Trophoblast cell (in vitro differentiated cells and primary cell): Measurements from ENCODE around the gene ICAM5. TPM values are rescaled to one million over a fixed set of nuclear protein-coding genes. Genes with fewer than 3 reads are reported as not detected.
"Not testable (repeated sequence)": the region's sequence is repeated elsewhere in the genome, so short reads cannot be mapped to it uniquely, and the experiment has no call there.

Experiments used
- DNase-seq, 2 donors: peaks; one replicate each; pipeline ENCODE4 v3.0.0-alpha.2; 2016
- H2AFZ ChIP-seq: 2 replicates; pipeline ENCODE4 v1.6.1; 2013; ENCODE audit warnings: low read length, moderate library complexity, mild to moderate bottlenecking; ENCODE audit not compliant: insufficient read depth, poor library complexity
- H2AK5ac ChIP-seq: 2 replicates; pipeline ENCODE4 v1.6.1; 2013; ENCODE audit warnings: mild to moderate bottlenecking, low read length
- H2BK120ac ChIP-seq: 2 replicates; pipeline ENCODE4 v1.6.1; 2013; ENCODE audit warnings: low read length, mild to moderate bottlenecking, moderate library complexity; ENCODE audit not compliant: insufficient read depth, poor library complexity
- H2BK12ac ChIP-seq: 2 replicates; pipeline ENCODE4 v1.6.1; 2013; ENCODE audit warnings: mild to moderate bottlenecking, low read length, moderate library complexity
- H2BK5ac ChIP-seq: 2 replicates; pipeline ENCODE4 v1.6.1; 2013; ENCODE audit warnings: low read length, low read depth, moderate library complexity, mild to moderate bottlenecking; ENCODE audit not compliant: poor library complexity
- H3K14ac ChIP-seq: 2 replicates; pipeline ENCODE4 v1.6.1; 2013; ENCODE audit warnings: mild to moderate bottlenecking, low read length
- H3K18ac ChIP-seq: 2 replicates; pipeline ENCODE4 v1.6.1; 2013; ENCODE audit warnings: mild to moderate bottlenecking, low read length
- H3K23ac ChIP-seq: 2 replicates; pipeline ENCODE4 v1.6.1; 2013; ENCODE audit warnings: low read length
- H3K27ac ChIP-seq: 2 replicates; pipeline ENCODE4 v1.5.1; 2013; ENCODE audit warnings: low read depth, mild to moderate bottlenecking, inconsistent platforms, low read length, moderate library complexity
- H3K27me3 ChIP-seq: 2 replicates; pipeline ENCODE4 v1.6.1; 2013; ENCODE audit warnings: inconsistent platforms, mild to moderate bottlenecking, low read length, moderate library complexity; ENCODE audit not compliant: insufficient read depth
- H3K36me3 ChIP-seq, 2 experiments: 1 replicate in 1 of 2; 2 replicates in 1 of 2; pipeline ENCODE4 v1.6.1; 2013; ENCODE audit warnings: low read length in 2 of 2, mild to moderate bottlenecking in 2 of 2, moderate library complexity in 1 of 2; ENCODE audit not compliant: insufficient read depth in 2 of 2, control insufficient read depth in 1 of 2
- H3K4ac ChIP-seq: 2 replicates; pipeline ENCODE4 v1.6.1; 2013; ENCODE audit warnings: low read depth, mild to moderate bottlenecking, low read length, moderate library complexity
- H3K4me1 ChIP-seq, 2 experiments: 1 replicate in 1 of 2; 2 replicates in 1 of 2; pipeline ENCODE4 v1.6.1; 2013; ENCODE audit warnings: low read length in 2 of 2, mild to moderate bottlenecking in 2 of 2, moderate library complexity in 1 of 2; ENCODE audit not compliant: insufficient read depth in 2 of 2, control insufficient read depth in 1 of 2
- H3K4me2 ChIP-seq: 2 replicates; pipeline ENCODE4 v1.6.1; 2013; ENCODE audit warnings: inconsistent platforms, mild to moderate bottlenecking, low read length, moderate library complexity
- H3K4me3 ChIP-seq: 2 replicates; pipeline ENCODE4 v1.5.1; 2013; ENCODE audit warnings: mild to moderate bottlenecking, low read depth, low read length, inconsistent platforms
- H3K79me1 ChIP-seq: one replicate; pipeline ENCODE4 v1.6.1; 2013; ENCODE audit warnings: low read length
- H3K79me2 ChIP-seq: 2 replicates; pipeline ENCODE4 v1.6.1; 2013; ENCODE audit warnings: low read length, mild to moderate bottlenecking; ENCODE audit not compliant: control insufficient read depth, insufficient read depth, poor library complexity
- H3K9ac ChIP-seq: 2 replicates; pipeline ENCODE4 v1.6.1; 2013; ENCODE audit warnings: mild to moderate bottlenecking, low read length
- H3K9me3 ChIP-seq: 2 replicates; pipeline ENCODE4 v1.6.1; 2013; ENCODE audit warnings: low read depth, mild to moderate bottlenecking, control low read depth, inconsistent platforms, low read length; ENCODE audit not compliant: insufficient read depth
- H4K12ac ChIP-seq: 2 replicates; pipeline ENCODE4 v1.6.1; 2013; ENCODE audit warnings: low read depth, mild to moderate bottlenecking, low read length, moderate library complexity
- H4K8ac ChIP-seq: 2 replicates; pipeline ENCODE4 v1.6.1; 2013; ENCODE audit warnings: low read depth, mild to moderate bottlenecking, low read length, moderate library complexity
- H4K91ac ChIP-seq: one replicate; pipeline ENCODE4 v1.6.1; 2013; ENCODE audit warnings: low read depth, mild to moderate bottlenecking, low read length, moderate library complexity
- WGBS: extraction: QIAGEN DNeasy Blood & Tissue Kit; methylation state at CpG from one replicate; pipeline ENCODE4 v1.1.7; 2013; ENCODE audit warnings: missing lambda C conversion rate; ENCODE audit not compliant: insufficient read length, insufficient coverage; ENCODE audit errors: extremely low coverage; 5-methylcytosine and 5-hydroxymethylcytosine counted together
- polyA plus RNA-seq: library from polyadenylated mRNA; stranded (reverse); fragments of 200-250 nt; gene quantifications from 2 replicates; pipeline ENCODE4 v1.2.3, GENCODE V29; 2013

The ICAM5 gene, protein sequence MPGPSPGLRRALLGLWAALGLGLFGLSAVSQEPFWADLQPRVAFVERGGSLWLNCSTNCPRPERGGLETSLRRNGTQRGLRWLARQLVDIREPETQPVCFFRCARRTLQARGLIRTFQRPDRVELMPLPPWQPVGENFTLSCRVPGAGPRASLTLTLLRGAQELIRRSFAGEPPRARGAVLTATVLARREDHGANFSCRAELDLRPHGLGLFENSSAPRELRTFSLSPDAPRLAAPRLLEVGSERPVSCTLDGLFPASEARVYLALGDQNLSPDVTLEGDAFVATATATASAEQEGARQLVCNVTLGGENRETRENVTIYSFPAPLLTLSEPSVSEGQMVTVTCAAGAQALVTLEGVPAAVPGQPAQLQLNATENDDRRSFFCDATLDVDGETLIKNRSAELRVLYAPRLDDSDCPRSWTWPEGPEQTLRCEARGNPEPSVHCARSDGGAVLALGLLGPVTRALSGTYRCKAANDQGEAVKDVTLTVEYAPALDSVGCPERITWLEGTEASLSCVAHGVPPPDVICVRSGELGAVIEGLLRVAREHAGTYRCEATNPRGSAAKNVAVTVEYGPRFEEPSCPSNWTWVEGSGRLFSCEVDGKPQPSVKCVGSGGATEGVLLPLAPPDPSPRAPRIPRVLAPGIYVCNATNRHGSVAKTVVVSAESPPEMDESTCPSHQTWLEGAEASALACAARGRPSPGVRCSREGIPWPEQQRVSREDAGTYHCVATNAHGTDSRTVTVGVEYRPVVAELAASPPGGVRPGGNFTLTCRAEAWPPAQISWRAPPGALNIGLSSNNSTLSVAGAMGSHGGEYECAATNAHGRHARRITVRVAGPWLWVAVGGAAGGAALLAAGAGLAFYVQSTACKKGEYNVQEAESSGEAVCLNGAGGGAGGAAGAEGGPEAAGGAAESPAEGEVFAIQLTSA
- 0.15 and 0.17 TPM in 2 replicates for polyA plus RNA-seq

DNA sequence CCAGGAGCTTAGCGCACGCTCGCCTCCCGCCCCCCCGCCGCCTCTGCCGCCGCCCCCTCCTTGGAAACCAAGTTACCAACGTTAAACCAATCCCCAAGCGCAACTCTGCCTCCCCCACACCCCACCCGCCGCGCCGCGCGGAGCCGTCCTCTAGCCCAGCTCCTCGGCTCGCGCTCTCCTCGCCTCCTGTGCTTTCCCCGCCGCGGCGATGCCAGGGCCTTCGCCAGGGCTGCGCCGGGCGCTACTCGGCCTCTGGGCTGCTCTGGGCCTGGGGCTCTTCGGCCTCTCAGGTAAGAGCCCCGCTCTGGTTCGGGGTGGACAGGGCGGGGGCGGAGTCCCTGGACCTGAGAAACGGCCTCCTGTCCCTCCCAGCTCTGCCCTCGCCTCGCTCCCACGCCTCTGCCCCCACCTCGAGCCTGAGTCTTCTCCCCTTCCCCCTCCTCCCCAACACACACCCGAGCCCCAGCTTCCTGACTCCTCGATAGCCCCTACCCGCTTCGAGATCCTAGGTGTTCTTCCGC, at the start of gene ICAM5:
ICAM5 (plus strand) TSS at position 117 of the 521 bp plus-strand sequence; CDS start at position 209, 92 bp downstream.
- H2AK5ac ChIP-seq: no peak within 1 kb of the TSS
- H2AFZ ChIP-seq: peak within 1 kb of the TSS; percentile 27
- peak in 1 of 2 donors; percentile 26 for DNase-seq
- no peak within 1 kb of the TSS for H2BK5ac ChIP-seq
- no CpG with 5 or more reads among the region's 45 CpGs for WGBS
- peak within 1 kb of the TSS; percentile 46 for H3K4me2 ChIP-seq
- peaks cover 81% of the 10 kb centered on the region for H3K27me3 ChIP-seq
- no peak within 1 kb of the TSS for H2BK12ac ChIP-seq
- no peak within 1 kb of the TSS for H3K18ac ChIP-seq
- H3K79me1 ChIP-seq: no peaks in the 10 kb centered on the region
- H3K9me3 ChIP-seq: peaks cover 43% of the 10 kb centered on the region
- H2BK120ac ChIP-seq: no peak within 1 kb of the TSS
- H3K27ac ChIP-seq: no peak within 1 kb of the TSS
- H3K9ac ChIP-seq: no peak within 1 kb of the TSS
- no peak within 1 kb of the TSS for H3K23ac ChIP-seq
- H4K8ac ChIP-seq: no peak within 1 kb of the TSS
- no peak within 1 kb of the TSS for H3K4me3 ChIP-seq
- no peak within 1 kb of the TSS for H3K14ac ChIP-seq
- peaks cover 0 to 2% of the 10 kb centered on the region in 2 experiments for H3K36me3 ChIP-seq
- H3K79me2 ChIP-seq: no peaks in the 10 kb centered on the region
- H3K4ac ChIP-seq: no peak within 1 kb of the TSS
- no peak within 1 kb of the TSS for H4K12ac ChIP-seq
- H4K91ac ChIP-seq: no peak within 1 kb of the TSS
- peaks cover 17 to 24% of the 10 kb centered on the region in 2 experiments for H3K4me1 ChIP-seq

DNA sequence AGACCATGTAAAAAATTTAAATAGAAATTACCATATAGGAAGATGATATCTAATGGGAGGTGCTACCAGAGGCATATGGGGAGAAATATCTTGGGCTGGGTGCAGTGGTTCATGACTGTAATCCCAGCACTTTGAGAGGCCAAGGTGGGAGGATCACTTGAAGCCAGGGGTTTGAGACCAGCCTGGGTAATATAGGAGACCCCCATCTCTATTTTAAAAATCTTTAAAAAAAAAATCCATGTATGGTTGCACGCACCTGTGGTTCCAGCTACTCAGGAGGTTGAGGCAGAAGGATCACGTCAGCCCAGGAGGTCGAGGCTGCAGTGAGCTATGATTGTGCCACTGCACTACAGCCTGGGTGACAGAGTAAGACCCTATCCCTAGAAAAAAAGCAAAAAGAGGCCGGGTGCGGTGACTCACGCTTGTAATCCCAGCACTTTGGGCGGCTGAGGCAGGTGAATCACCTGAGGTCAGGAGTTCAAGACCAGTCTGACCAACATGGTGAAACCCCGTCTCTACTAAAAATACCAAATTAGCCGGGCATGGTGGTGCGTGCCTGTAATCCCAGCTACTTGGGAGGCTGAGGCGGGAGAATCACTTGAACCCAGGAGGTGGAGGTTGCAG, 47.8 kb upstream of the ICAM5 start:
- not testable (repeated sequence) for H3K9ac ChIP-seq, H4K8ac ChIP-seq, H3K14ac ChIP-seq, H3K18ac ChIP-seq, H3K79me1 ChIP-seq, H3K4ac ChIP-seq, H2BK12ac ChIP-seq, H3K27me3 ChIP-seq, H4K12ac ChIP-seq, H3K4me2 ChIP-seq, H3K4me3 ChIP-seq, H3K23ac ChIP-seq, H2AFZ ChIP-seq, H2AK5ac ChIP-seq, H2BK5ac ChIP-seq, H3K79me2 ChIP-seq, H3K9me3 ChIP-seq, H4K91ac ChIP-seq, H2BK120ac ChIP-seq, H3K36me3 ChIP-seq, H3K27ac ChIP-seq
- peak; percentile 69 for DNase-seq
- peaks cover 5 to 13% of the 10 kb centered on the region in 2 experiments for H3K4me1 ChIP-seq
- WGBS: no CpG with 5 or more reads among the region's 11 CpGs

DNA sequence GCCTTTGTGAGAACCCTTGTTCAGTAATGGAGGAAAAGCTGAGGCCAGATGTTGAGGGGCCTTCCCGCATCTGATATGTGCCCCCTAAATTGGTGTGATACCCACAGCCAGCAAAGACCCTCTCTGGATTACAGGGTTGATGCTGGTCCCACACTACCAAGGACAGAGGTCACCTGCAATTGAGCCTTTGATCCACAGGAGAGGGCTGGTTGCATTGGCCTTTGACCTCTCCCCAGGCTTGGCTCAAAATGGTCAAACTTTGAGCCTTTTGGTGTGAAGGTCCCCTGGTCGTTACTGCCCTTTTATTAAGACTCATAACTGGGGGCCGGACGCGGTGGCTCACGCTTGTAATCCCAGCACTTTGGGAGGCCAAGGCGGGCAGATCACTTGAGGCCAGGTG, 46.1 kb upstream of the ICAM5 start:
- Histone ChIP-seq H3K14ac (no peak overlapping the region), H3K4me2 (no peak overlapping the region), H3K27ac (no peak overlapping the region), H3K18ac (no peak overlapping the region), H3K4me1 (peaks cover 5 to 13% of the 10 kb centered on the region in 2 experiments), H2AK5ac (no peak overlapping the region), H3K23ac (no peak overlapping the region), H3K9ac (no peak overlapping the region), H3K27me3 (no peaks in the 10 kb centered on the region), H2BK120ac (no peak overlapping the region), H4K8ac (no peak overlapping the region), H4K91ac (no peak overlapping the region), H3K79me1 (no peaks in the 10 kb centered on the region), H4K12ac (no peak overlapping the region), H3K4ac (no peak overlapping the region), H2BK5ac (no peak overlapping the region), H3K4me3 (no peak overlapping the region), H2BK12ac (no peak overlapping the region), H3K36me3 (no peaks in the 10 kb centered on the region), H3K79me2 (no peaks in the 10 kb centered on the region), H2AFZ (no peak overlapping the region), H3K9me3 (no peaks in the 10 kb centered on the region)
- DNase-seq: no peak
- no CpG with 5 or more reads among the region's 7 CpGs for WGBS
